BJ (cell line): Measurements from ENCODE around the gene MATN4. TPM values are rescaled to one million over a fixed set of nuclear protein-coding genes. Genes with fewer than 3 reads are reported as not detected.

Experiments
- CTCF ChIA-PET: fragments of 350-600 bp; formaldehyde crosslinking; extraction: SDS; loops from one replicate; lab custom pipeline; 2021; ENCODE audit warnings: antibody characterized with exemption, inconsistent platforms; lab: Yijun Ruan, JAX
- POLR2A ChIA-PET: fragments of 300-600 bp; sonication (Branson Sonifier 250); formaldehyde crosslinking; extraction: SDS; loops from one replicate; lab custom pipeline; 2021; ENCODE audit warnings: antibody characterized with exemption; lab: Charles Lee
- DNase-seq: peaks from one replicate; pipeline ENCODE4 v3.0.0-alpha.2; 2011; ENCODE audit warnings: low read depth
- H3K27me3 ChIP-seq: 2 replicates; pipeline ENCODE4 v1.6.0; 2011; ENCODE audit warnings: low read length; ENCODE audit not compliant: control insufficient read depth, insufficient read depth
- H3K36me3 ChIP-seq: 2 replicates; pipeline ENCODE4 v1.5.1; 2011; ENCODE audit warnings: low read length; ENCODE audit not compliant: control insufficient read depth, insufficient read depth
- H3K4me3 ChIP-seq: 2 replicates; pipeline ENCODE4 v1.5.1; 2011; ENCODE audit warnings: low read depth, mild to moderate bottlenecking, control low read depth, low read length
- polyA plus RNA-seq: library from polyadenylated mRNA; depleted of rRNA; stranded (reverse); fragments of >200 nt; gene quantifications from 2 replicates; pipeline ENCODE4 v1.2.3, GENCODE V29; 2011
- TF ChIP-seq, protein P1 (sequence below): IDR thresholded peaks from 2 replicates; pipeline ENCODE4 v1.5.1; 2011; ENCODE audit warnings: low read depth, mild to moderate bottlenecking, control low read depth, inconsistent platforms, low read length, moderate library complexity; ENCODE audit not compliant: insufficient read depth

The MATN4 gene
- polyA plus RNA-seq, 1 experiment: 0.06 TPM

DNA sequence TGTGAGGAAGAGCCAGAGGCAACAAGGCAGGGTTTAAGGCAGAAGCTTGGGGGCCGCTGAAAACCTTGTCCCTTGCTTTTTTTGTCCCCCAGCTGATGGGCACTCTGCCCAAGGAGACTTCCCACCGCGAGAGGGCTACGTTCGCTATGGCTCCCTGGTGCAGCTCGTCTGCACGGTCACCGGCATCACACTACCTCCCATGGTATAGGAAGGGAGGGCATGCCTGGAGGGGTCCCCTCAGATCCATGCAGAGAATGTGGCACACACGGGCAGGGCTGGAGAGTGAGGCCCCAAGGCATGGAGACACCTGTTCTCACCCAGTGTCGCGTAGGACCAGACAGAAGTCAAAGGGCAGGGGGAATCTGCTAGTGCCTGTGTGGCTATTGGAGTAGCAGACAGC is 5.8 kb upstream of the MATN4 start:
- DNase-seq: no peak
- Histone ChIP-seq H3K27me3 (peaks cover 18% of the 10 kb centered on the region), H3K36me3 (no peaks in the 10 kb centered on the region), H3K4me3 (no peak overlapping the region)
- TF ChIP-seq, protein P1, sequence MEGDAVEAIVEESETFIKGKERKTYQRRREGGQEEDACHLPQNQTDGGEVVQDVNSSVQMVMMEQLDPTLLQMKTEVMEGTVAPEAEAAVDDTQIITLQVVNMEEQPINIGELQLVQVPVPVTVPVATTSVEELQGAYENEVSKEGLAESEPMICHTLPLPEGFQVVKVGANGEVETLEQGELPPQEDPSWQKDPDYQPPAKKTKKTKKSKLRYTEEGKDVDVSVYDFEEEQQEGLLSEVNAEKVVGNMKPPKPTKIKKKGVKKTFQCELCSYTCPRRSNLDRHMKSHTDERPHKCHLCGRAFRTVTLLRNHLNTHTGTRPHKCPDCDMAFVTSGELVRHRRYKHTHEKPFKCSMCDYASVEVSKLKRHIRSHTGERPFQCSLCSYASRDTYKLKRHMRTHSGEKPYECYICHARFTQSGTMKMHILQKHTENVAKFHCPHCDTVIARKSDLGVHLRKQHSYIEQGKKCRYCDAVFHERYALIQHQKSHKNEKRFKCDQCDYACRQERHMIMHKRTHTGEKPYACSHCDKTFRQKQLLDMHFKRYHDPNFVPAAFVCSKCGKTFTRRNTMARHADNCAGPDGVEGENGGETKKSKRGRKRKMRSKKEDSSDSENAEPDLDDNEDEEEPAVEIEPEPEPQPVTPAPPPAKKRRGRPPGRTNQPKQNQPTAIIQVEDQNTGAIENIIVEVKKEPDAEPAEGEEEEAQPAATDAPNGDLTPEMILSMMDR: no peak
- ChIA-PET CTCF (interaction anchor here (0.6 to 4.2 kb wide), 9 partner anchors 18 to 611 kb away, joined by 3 to 43 read pairs (median 4); partner anchors contain the start of gene SYS1), POLR2A (no interaction called here)

DNA sequence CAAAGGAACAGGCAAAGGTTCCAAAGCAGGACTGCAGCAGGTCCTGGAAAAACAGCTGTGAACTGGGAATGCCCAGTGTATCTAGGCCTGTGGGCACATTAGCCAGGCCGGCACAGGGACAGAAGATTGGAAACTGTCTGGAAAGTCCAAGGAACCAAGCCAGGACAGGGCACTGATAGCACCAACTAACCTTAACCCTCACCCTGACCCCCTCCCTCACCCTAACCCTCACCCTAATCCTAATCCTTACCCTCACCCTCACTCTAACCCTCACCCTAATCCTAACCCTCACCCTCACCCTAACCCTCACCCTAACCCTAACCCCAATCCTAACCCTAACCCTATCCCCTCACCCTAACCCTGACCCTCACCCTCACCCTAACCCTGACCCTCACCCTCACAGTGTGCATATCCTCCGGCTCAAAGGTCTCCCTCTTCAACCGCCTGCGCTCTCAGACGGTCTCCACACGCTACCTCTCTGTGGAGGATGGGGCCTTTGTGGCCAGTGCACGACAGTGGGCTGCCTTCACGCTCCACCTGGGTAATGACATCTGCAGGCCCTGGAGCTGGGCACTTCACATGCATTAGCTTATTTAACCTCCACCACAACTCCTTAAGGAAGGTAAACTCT is 5.1 kb upstream of the MATN4 start:
- peaks cover 17% of the 10 kb centered on the region for H3K27me3 ChIP-seq
- ChIA-PET POLR2A (interaction anchor here (0.6 kb wide), 1 partner anchor 360 kb away, joined by 3 read pairs; no protein-coding TSS in a partner anchor), CTCF (interaction anchor here (0.6 to 4.2 kb wide), 8 partner anchors 13 to 458 kb away, joined by 3 to 43 read pairs (median 4); partner anchors contain the start of gene SYS1)
- TF ChIP-seq, protein P1: no peak
- no peak for DNase-seq
- H3K4me3 ChIP-seq: no peak overlapping the region
- no peaks in the 10 kb centered on the region for H3K36me3 ChIP-seq

DNA sequence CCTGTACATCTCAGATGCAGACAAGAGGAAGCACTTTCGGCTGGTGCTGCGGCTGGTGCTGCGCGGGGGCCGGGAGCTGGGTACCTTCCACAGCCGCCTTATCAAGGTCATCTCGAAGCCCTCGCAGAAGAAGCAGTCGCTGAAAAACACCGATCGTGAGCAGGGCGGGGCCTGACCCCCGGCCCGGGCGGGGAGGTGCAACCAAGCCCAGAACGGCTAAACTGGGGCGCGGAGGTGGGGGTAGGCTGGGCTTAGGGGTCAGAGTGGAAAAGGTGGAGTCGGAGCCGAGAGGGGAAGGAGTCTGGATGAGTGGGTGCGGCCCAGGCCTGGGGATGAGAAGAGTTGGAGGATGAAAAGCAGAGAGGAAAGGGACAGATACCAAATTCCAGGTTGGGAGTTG is 4.1 kb upstream of the MATN4 start:
- peaks cover 17% of the 10 kb centered on the region for H3K27me3 ChIP-seq
- no peaks in the 10 kb centered on the region for H3K36me3 ChIP-seq
- DNase-seq: no peak
- no peak overlapping the region for H3K4me3 ChIP-seq
- CTCF ChIA-PET: interaction anchor here (0.6 to 4.2 kb wide), 23 partner anchors 9 to 761 kb away, joined by 3 to 43 read pairs (median 4); no protein-coding TSS in a partner anchor
- POLR2A ChIA-PET: no interaction called here
- TF ChIP-seq, protein P1: no peak

DNA sequence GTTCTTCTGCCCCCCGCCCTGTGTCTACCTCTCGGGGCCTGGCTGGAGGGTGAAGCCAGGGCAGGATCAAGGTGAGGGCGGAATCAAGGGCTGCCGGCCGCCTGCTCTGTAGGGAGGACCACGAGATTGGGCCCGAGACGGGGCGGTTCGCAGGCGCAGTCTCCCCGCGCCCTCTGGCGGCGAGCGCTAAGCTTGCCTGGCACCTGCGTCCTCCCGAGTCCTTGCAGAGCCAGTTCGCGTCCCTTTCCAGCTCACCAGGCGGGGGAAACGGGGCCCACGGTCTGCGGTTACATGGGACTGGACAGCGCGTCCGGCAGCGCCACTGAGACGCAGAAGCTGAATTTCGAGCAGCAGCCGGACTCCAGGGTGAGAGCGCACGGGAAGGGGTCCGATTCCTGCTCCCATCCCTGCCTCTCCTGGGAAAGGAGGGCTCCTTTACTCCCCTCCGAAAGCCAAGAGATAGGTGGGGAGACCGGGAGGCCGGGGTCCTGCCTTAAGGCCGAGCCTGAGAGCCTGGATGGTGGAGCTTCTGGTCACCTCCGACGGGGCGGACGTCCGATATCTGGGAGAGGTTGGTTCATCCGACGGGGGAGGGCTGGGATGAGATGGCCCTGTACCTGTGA is 3.6 kb upstream of the MATN4 start:
- DNase-seq: no peak
- no peaks in the 10 kb centered on the region for H3K36me3 ChIP-seq
- ChIA-PET POLR2A (no interaction called here), CTCF (interaction anchor here (0.6 to 4.2 kb wide), 23 partner anchors 9 to 564 kb away, joined by 3 to 43 read pairs (median 4); no protein-coding TSS in a partner anchor)
- no peak overlapping the region for H3K4me3 ChIP-seq
- TF ChIP-seq, protein P1: peak; percentile 92
- peaks cover 12% of the 10 kb centered on the region for H3K27me3 ChIP-seq

DNA sequence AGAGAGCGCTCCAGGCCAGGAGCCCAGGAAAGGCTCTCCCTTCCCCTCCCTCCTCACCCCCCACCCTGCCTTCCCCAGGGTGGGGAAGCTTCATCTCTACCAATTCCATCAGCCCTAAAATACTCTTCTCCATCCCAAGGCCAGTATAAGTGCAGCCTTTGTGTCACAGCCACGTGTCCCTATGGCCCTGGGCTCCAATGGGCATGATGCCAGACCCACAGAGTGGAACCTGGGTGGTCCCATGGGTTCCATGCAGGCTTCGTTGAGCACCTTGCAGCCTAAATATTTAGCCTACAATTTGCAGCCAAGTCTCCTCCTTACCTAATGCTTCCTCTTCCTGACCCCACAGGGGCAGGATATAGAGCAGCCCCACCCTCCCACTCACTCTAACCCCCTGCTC is 976 bp upstream of the MATN4 start:
- no peak overlapping the region for H3K4me3 ChIP-seq
- H3K27me3 ChIP-seq: peaks cover 10% of the 10 kb centered on the region
- H3K36me3 ChIP-seq: no peaks in the 10 kb centered on the region
- CTCF ChIA-PET: interaction anchor here (0.9 to 2.3 kb wide), 4 partner anchors 8 to 15 kb away, joined by 3 to 9 read pairs (median 4); no protein-coding TSS in a partner anchor
- POLR2A ChIA-PET: no interaction called here
- TF ChIP-seq, protein P1: no peak
- DNase-seq: no peak
